ENCODE data around the gene SCN1A. TPM values are rescaled to one million over a fixed set of nuclear protein-coding genes. Genes with fewer than 3 reads are reported as not detected.
A peak's percentile ranks its signal among the peaks of the same experiment; 100 is the strongest.

Gene SCN1A
- total RNA-seq, 1 donor, result 0.72 TPM

GRCh38 chr2:166133653-166134052, 5.8 kb upstream of the SCN1A start:
- no peak for DNase-seq (ENCODE audit: insufficient read length, low spot score, missing footprints)
- no peak overlapping the region for H3K4me3 ChIP-seq (ENCODE audit: insufficient read depth, low read length)

GRCh38 chr2:166128156-166128505, 311 bp upstream of the SCN1A start:
- H4K20me1 ChIP-seq (ENCODE audit: insufficient read depth, low read length), result no peaks in the 10 kb centered on the region
- no peak overlapping the region for H3K4me2 ChIP-seq (ENCODE audit: insufficient read depth, low read length)
- no peak for DNase-seq (ENCODE audit: insufficient read length, low spot score, missing footprints)
- no peak overlapping the region for H2AFZ ChIP-seq (ENCODE audit: low read length)
- no peaks in the 10 kb centered on the region for H3K79me2 ChIP-seq (ENCODE audit: insufficient read depth, low read length)
- no peak overlapping the region for H3K27ac ChIP-seq (ENCODE audit: low read depth, low read length)
- TF ChIP-seq CTCF (IDR thresholded peaks at IDR 0.05; ENCODE audit: extremely low read depth, low read depth, low read length), result no peak
- H3K9me3 ChIP-seq (ENCODE audit: low read depth, low read length), result no peaks in the 10 kb centered on the region
- peaks cover 21% of the 10 kb centered on the region for H3K27me3 ChIP-seq (ENCODE audit: insufficient read depth, low read length)
- no peaks in the 10 kb centered on the region for H3K36me3 ChIP-seq (ENCODE audit: insufficient read depth, low read length)
- peaks cover 6% of the 10 kb centered on the region for H3K4me1 ChIP-seq (ENCODE audit: insufficient read depth, low read length)
- H3K4me3 ChIP-seq (ENCODE audit: insufficient read depth, low read length), result no peak overlapping the region

More at GRCh38 chr2:166133653-166134052, 5.8 kb upstream of the SCN1A start:
- no peak overlapping the region for H2AFZ ChIP-seq (ENCODE audit: low read length)
- H3K79me2 ChIP-seq (ENCODE audit: insufficient read depth, low read length), result no peaks in the 10 kb centered on the region
- H3K9me3 ChIP-seq (ENCODE audit: low read depth, low read length), result no peaks in the 10 kb centered on the region
- H3K36me3 ChIP-seq (ENCODE audit: insufficient read depth, low read length), result no peaks in the 10 kb centered on the region
- no peaks in the 10 kb centered on the region for H3K4me1 ChIP-seq (ENCODE audit: insufficient read depth, low read length)
- H3K4me2 ChIP-seq (ENCODE audit: insufficient read depth, low read length), result no peak overlapping the region
- H4K20me1 ChIP-seq (ENCODE audit: insufficient read depth, low read length), result no peaks in the 10 kb centered on the region
- no peak overlapping the region for H3K27ac ChIP-seq (ENCODE audit: low read depth, low read length)
- peaks cover 27% of the 10 kb centered on the region for H3K27me3 ChIP-seq (ENCODE audit: insufficient read depth, low read length)
- no peak for TF ChIP-seq CTCF (IDR thresholded peaks at IDR 0.05; ENCODE audit: extremely low read depth, low read depth, low read length)

- no peak for DNase-seq (ENCODE audit: insufficient read length, low spot score, missing footprints)
- TF ChIP-seq CTCF (IDR thresholded peaks at IDR 0.05; ENCODE audit: extremely low read depth, low read depth, low read length), result no peak
Observed at GRCh38 chr2:166126007-166126639, 1.7 kb downstream of the SCN1A start.

GRCh38 chr2:166125557-166125956, 2.3 kb downstream of the SCN1A start:
- Histone ChIP-seq H2AFZ (ENCODE audit: low read length) (peak overlapping the region; percentile 51), H3K36me3 (ENCODE audit: insufficient read depth, low read length) (no peaks in the 10 kb centered on the region), H3K4me1 (ENCODE audit: insufficient read depth, low read length) (peaks cover 6% of the 10 kb centered on the region), H3K79me2 (ENCODE audit: insufficient read depth, low read length) (no peaks in the 10 kb centered on the region), H3K27ac (ENCODE audit: low read depth, low read length) (peak overlapping the region; percentile 19), H3K9me3 (ENCODE audit: low read depth, low read length) (no peaks in the 10 kb centered on the region), H3K4me2 (ENCODE audit: insufficient read depth, low read length) (no peak overlapping the region), H3K27me3 (ENCODE audit: insufficient read depth, low read length) (peaks cover 5% of the 10 kb centered on the region), H4K20me1 (ENCODE audit: insufficient read depth, low read length) (no peaks in the 10 kb centered on the region), H3K4me3 (ENCODE audit: insufficient read depth, low read length) (no peak overlapping the region)
- DNase-seq (ENCODE audit: insufficient read length, low spot score, missing footprints), result peak; percentile 52
- no peak for TF ChIP-seq CTCF (IDR thresholded peaks at IDR 0.05; ENCODE audit: extremely low read depth, low read depth, low read length)

More at GRCh38 chr2:166126007-166126639, 1.7 kb downstream of the SCN1A start:
- Histone ChIP-seq H3K4me1 (ENCODE audit: insufficient read depth, low read length) (peaks cover 6% of the 10 kb centered on the region), H3K27ac (ENCODE audit: low read depth, low read length) (peak overlapping the region; percentile 19), H3K79me2 (ENCODE audit: insufficient read depth, low read length) (no peaks in the 10 kb centered on the region), H3K27me3 (ENCODE audit: insufficient read depth, low read length) (peaks cover 10% of the 10 kb centered on the region), H3K4me2 (ENCODE audit: insufficient read depth, low read length) (peak overlapping the region; percentile 4), H4K20me1 (ENCODE audit: insufficient read depth, low read length) (no peaks in the 10 kb centered on the region), H3K36me3 (ENCODE audit: insufficient read depth, low read length) (no peaks in the 10 kb centered on the region), H2AFZ (ENCODE audit: low read length) (peak overlapping the region; percentile 51), H3K9me3 (ENCODE audit: low read depth, low read length) (no peaks in the 10 kb centered on the region), H3K4me3 (ENCODE audit: insufficient read depth, low read length) (no peak overlapping the region)
